Ectodermal cell (in vitro differentiated cells): ENCODE measurements around the gene SPATA12.

ENCODE experiments used
- H3K27ac ChIP-seq: 2 replicates; pipeline ENCODE4 v1.7.0; 2013; ENCODE audit warnings: mild to moderate bottlenecking, low read depth, low read length; ENCODE audit not compliant: insufficient read depth, poor library complexity, severe bottlenecking
- H3K27me3 ChIP-seq: 2 replicates; pipeline ENCODE4 v1.7.0; 2013; ENCODE audit warnings: mild to moderate bottlenecking, low read length; ENCODE audit not compliant: insufficient read depth, control insufficient read depth, poor library complexity, severe bottlenecking
- H3K36me3 ChIP-seq: one replicate; pipeline ENCODE4 v1.7.0; 2013; ENCODE audit warnings: low read length; ENCODE audit not compliant: control insufficient read depth, insufficient read depth
- H3K4me1 ChIP-seq: one replicate; pipeline ENCODE4 v1.7.0; 2013; ENCODE audit warnings: low read length; ENCODE audit not compliant: control insufficient read depth, insufficient read depth
- H3K4me3 ChIP-seq: 2 replicates; pipeline ENCODE4 v1.7.0; 2013; ENCODE audit warnings: low read depth, low read length, control low read depth; ENCODE audit not compliant: insufficient read depth
- H3K9me3 ChIP-seq: 2 replicates; pipeline ENCODE4 v1.7.0; 2013; ENCODE audit warnings: mild to moderate bottlenecking, low read length, moderate library complexity; ENCODE audit not compliant: control insufficient read depth
- WGBS, 2 experiments: methylation state at CpG; one replicate each; pipeline ENCODE4 v1.1.7; 2013; ENCODE audit warnings: missing lambda C conversion rate in 2 of 2; 5-methylcytosine and 5-hydroxymethylcytosine counted together

Gene SPATA12

GRCh38 chr3:57089043-57089442 lies 28.6 kb downstream of the SPATA12 start:
- H3K4me3 ChIP-seq = no peak overlapping the region
- 91 to 95% methylated on average over 4 of the region's 4 CpGs for WGBS, 2 experiments
- H3K9me3 ChIP-seq = no peaks in the 10 kb centered on the region
- H3K27me3 ChIP-seq = no peaks in the 10 kb centered on the region
- no peak overlapping the region for H3K27ac ChIP-seq
- H3K4me1 ChIP-seq = no peaks in the 10 kb centered on the region
- no peaks in the 10 kb centered on the region for H3K36me3 ChIP-seq

- WGBS, 2 experiments = 94 to 97% methylated on average over 3 of the region's 3 CpGs
- Histone ChIP-seq H3K27ac (no peak overlapping the region), H3K9me3 (no peaks in the 10 kb centered on the region), H3K36me3 (no peaks in the 10 kb centered on the region), H3K4me3 (no peak overlapping the region), H3K4me1 (no peaks in the 10 kb centered on the region), H3K27me3 (no peaks in the 10 kb centered on the region)
Observed at GRCh38 chr3:57091521-57092273, 31.2 kb downstream of the SPATA12 start.

GRCh38 chr3:57093489-57093888 lies 33.0 kb downstream of the SPATA12 start:
- Histone ChIP-seq H3K27ac (no peak overlapping the region), H3K27me3 (no peaks in the 10 kb centered on the region), H3K4me3 (no peak overlapping the region), H3K4me1 (no peaks in the 10 kb centered on the region), H3K9me3 (no peaks in the 10 kb centered on the region), H3K36me3 (no peaks in the 10 kb centered on the region)

GRCh38 chr3:57093971-57094535 lies 33.6 kb downstream of the SPATA12 start:
- H3K36me3 ChIP-seq = no peaks in the 10 kb centered on the region
- WGBS, 2 experiments = 92 to 95% methylated on average over 5 to 6 of the region's 6 CpGs
- no peaks in the 10 kb centered on the region for H3K9me3 ChIP-seq
- no peak overlapping the region for H3K4me3 ChIP-seq
- no peaks in the 10 kb centered on the region for H3K4me1 ChIP-seq
- no peaks in the 10 kb centered on the region for H3K27me3 ChIP-seq
- no peak overlapping the region for H3K27ac ChIP-seq

GRCh38 chr3:57094575-57094974 lies 34.1 kb downstream of the SPATA12 start:
- Histone ChIP-seq H3K9me3 (no peaks in the 10 kb centered on the region), H3K27me3 (no peaks in the 10 kb centered on the region), H3K27ac (no peak overlapping the region), H3K4me3 (no peak overlapping the region), H3K36me3 (no peaks in the 10 kb centered on the region), H3K4me1 (no peaks in the 10 kb centered on the region)
- 57 to 61% methylated on average over 4 of the region's 4 CpGs for WGBS, 2 experiments

GRCh38 chr3:57095363-57095762 lies 34.9 kb downstream of the SPATA12 start:
- Histone ChIP-seq H3K4me3 (no peak overlapping the region), H3K9me3 (no peaks in the 10 kb centered on the region), H3K4me1 (no peaks in the 10 kb centered on the region), H3K27ac (no peak overlapping the region), H3K36me3 (no peaks in the 10 kb centered on the region), H3K27me3 (no peaks in the 10 kb centered on the region)
- WGBS, 2 experiments = 89 to 92% methylated on average over 5 of the region's 5 CpGs

GRCh38 chr3:57097536-57097935 lies 37.1 kb downstream of the SPATA12 start:
- H3K27me3 ChIP-seq = no peaks in the 10 kb centered on the region
- H3K4me1 ChIP-seq = no peaks in the 10 kb centered on the region
- no peak overlapping the region for H3K4me3 ChIP-seq
- 94 to 95% methylated on average over 23 of the region's 23 CpGs for WGBS, 2 experiments
- H3K36me3 ChIP-seq = no peaks in the 10 kb centered on the region
- H3K27ac ChIP-seq = no peak overlapping the region
- no peaks in the 10 kb centered on the region for H3K9me3 ChIP-seq

- H3K27me3 ChIP-seq = no peaks in the 10 kb centered on the region
- no peak overlapping the region for H3K27ac ChIP-seq
- H3K36me3 ChIP-seq = no peaks in the 10 kb centered on the region
- no peaks in the 10 kb centered on the region for H3K4me1 ChIP-seq
- no peak overlapping the region for H3K4me3 ChIP-seq
- 77% methylated on average over 6 of the region's 6 CpGs for WGBS, 2 experiments
- no peaks in the 10 kb centered on the region for H3K9me3 ChIP-seq
Observed at GRCh38 chr3:57098418-57099310, 38.2 kb downstream of the SPATA12 start.

GRCh38 chr3:57100046-57100695 lies 39.7 kb downstream of the SPATA12 start:
- WGBS, 2 experiments = 33 to 44% methylated on average over 7 of the region's 7 CpGs
- Histone ChIP-seq H3K4me1 (no peaks in the 10 kb centered on the region), H3K36me3 (no peaks in the 10 kb centered on the region), H3K9me3 (no peaks in the 10 kb centered on the region), H3K27me3 (no peaks in the 10 kb centered on the region), H3K27ac (no peak overlapping the region), H3K4me3 (no peak overlapping the region)

- 90 to 92% methylated on average over 9 of the region's 9 CpGs for WGBS, 2 experiments
- Histone ChIP-seq H3K4me3 (no peak overlapping the region), H3K36me3 (no peaks in the 10 kb centered on the region)
Observed at GRCh38 chr3:57105585-57105984, 45.1 kb downstream of the SPATA12 start.

More at GRCh38 chr3:57105585-57105984, 45.1 kb downstream of the SPATA12 start:
- H3K9me3 ChIP-seq = no peaks in the 10 kb centered on the region
- H3K4me1 ChIP-seq = peaks cover 15% of the 10 kb centered on the region
- no peak overlapping the region for H3K27ac ChIP-seq
- no peaks in the 10 kb centered on the region for H3K27me3 ChIP-seq
